Measurements from ENCODE around the gene STK17B. TPM values are rescaled to one million over a fixed set of nuclear protein-coding genes. Genes with fewer than 3 reads are reported as not detected.

Gene STK17B
- total and polyA plus RNA-seq, 2 of the 8 experiments (the other 6 are each of a cell fraction or from before 2014, with no cell fraction given) = 1.8 to 10.5 TPM

DNA sequence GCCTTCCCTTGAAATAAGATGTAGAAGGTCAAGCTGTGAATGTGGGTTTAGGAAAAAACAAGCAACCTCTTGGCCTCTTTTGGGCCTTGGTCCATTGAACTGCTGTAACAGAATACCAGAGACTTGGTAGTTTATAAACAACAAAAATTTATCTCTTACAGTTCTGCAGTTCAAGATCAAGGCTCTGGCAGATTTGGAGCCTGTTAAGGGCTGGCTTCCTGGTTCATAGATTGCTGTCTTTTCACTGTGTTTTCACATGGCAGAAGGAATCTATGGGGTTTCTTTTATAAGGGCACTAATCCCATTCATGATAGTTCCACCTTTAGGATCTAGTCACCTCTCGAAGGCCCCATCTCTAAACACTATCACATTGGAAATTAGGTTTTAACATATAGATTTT is 20.2 kb upstream of the STK17B start:
- Histone ChIP-seq H4K8ac (ENCODE audit: extremely low read depth, insufficient read depth, low read length) (no peak overlapping the region), H3K79me1 (ENCODE audit: low read depth, low read length) (no peaks in the 10 kb centered on the region), H2BK5ac (ENCODE audit: low read depth, low read length) (no peak overlapping the region), H3K27me3 (replicated peaks in 1 of 4; ENCODE audit: control insufficient read depth in 3 of 4, extremely low read depth in 1 of 4, insufficient read depth in 3 of 4, low read length in 3 of 4) (no peaks in the 10 kb centered on the region), H3K27ac (ENCODE audit: low read depth, low read length) (no peak overlapping the region), H2AK5ac (ENCODE audit: low read depth, low read length) (no peak overlapping the region), H3K14ac (ENCODE audit: insufficient read length) (no peak overlapping the region), H3K18ac (ENCODE audit: extremely low read depth, low read length) (no peak overlapping the region), H3K23me2 (ENCODE audit: low read depth, low read length) (no peaks in the 10 kb centered on the region), H3K4me2 (ENCODE audit: insufficient read depth in 1 of 2, low read depth in 2 of 2, low read length in 2 of 2) (no peak overlapping the region), H2BK15ac (ENCODE audit: low read length) (no peak overlapping the region), H3K23ac (ENCODE audit: insufficient read length) (no peak overlapping the region), H3K4me3 (ENCODE audit: extremely low read depth in 1 of 4, insufficient read depth in 2 of 4, low read depth in 3 of 4, low read length in 4 of 4) (no peak overlapping the region), H2AFZ (ENCODE audit: low read length) (no peak overlapping the region), H3K36me3 (ENCODE audit: control insufficient read depth in 2 of 4, insufficient read depth in 4 of 4, low read length in 3 of 4) (no peaks in the 10 kb centered on the region), H2BK12ac (ENCODE audit: low read depth, low read length) (no peak overlapping the region), H4K91ac (replicated peaks; ENCODE audit: insufficient read length, low read length) (no peak overlapping the region), H2BK120ac (replicated peaks; ENCODE audit: low read depth, low read length) (no peak overlapping the region), H4K5ac (ENCODE audit: insufficient read length, low read depth, low read length) (no peak overlapping the region), H2BK20ac (ENCODE audit: low read length) (no peak overlapping the region), H3K9me3 (ENCODE audit: insufficient read depth in 2 of 2, low read depth in 1 of 2, low read length in 1 of 2) (no peaks in the 10 kb centered on the region), H3K79me2 (ENCODE audit: control insufficient read depth in 1 of 2, insufficient read depth in 2 of 2, low read length in 2 of 2) (no peaks in the 10 kb centered on the region), H3K9ac (replicated peaks in 1 of 4; ENCODE audit: extremely low read depth in 1 of 4, low read depth in 3 of 4, low read length in 3 of 4) (no peak overlapping the region), H3K4me1 (replicated peaks in 1 of 4; ENCODE audit: control insufficient read depth in 3 of 4, insufficient read depth in 4 of 4, low read length in 3 of 4) (no peaks in the 10 kb centered on the region), H3K4ac (replicated peaks; ENCODE audit: insufficient read length, low read depth, low read length) (no peak overlapping the region), H3K56ac (replicated peaks; ENCODE audit: insufficient read length, low read depth, low read length) (no peak overlapping the region), H4K20me1 (replicated peaks in 1 of 2; ENCODE audit: control insufficient read depth in 1 of 2, insufficient read depth in 2 of 2, low read length in 2 of 2) (no peaks in the 10 kb centered on the region)
- 94% methylated on average over 1 of the region's 1 CpG; no CpG with 5 or more reads in 1 of the 2 experiments for WGBS, 2 experiments (ENCODE audit: extremely low coverage in 1 of 2, insufficient coverage in 1 of 2, insufficient read length in 1 of 2, insufficient replicate concordance in 2 of 2, low coverage in 1 of 2, low lambda C conversion rate in 2 of 2, missing lambda C conversion rate in 1 of 2)
- ChIA-PET POLR2A (ENCODE audit: partially characterized antibody) (no interaction called here), CTCF (ENCODE audit: partially characterized antibody) (no interaction called here)
- DNase-seq (ENCODE audit: low read depth in 1 of 2, low spot score in 2 of 2) (no peak), FAIRE-seq (no peak)
- no peak for TF ChIP-seq RBBP5 (IDR thresholded peaks at IDR 0.05; ENCODE audit: borderline replicate concordance, low read depth, low read length)
- no peak for TF ChIP-seq FOSL1 (IDR thresholded peaks at IDR 0.05; ENCODE audit: insufficient read depth, low read depth, low read length)
- TF ChIP-seq HDAC2 (IDR thresholded peaks at IDR 0.05; ENCODE audit: borderline replicate concordance in 1 of 2, low read depth in 2 of 2, low read length in 2 of 2) = no peak
- TF ChIP-seq KDM1A (IDR thresholded peaks at IDR 0.05; ENCODE audit: borderline replicate concordance, low read length) = no peak
- TF ChIP-seq ZNF274 (IDR thresholded peaks at IDR 0.05; ENCODE audit: borderline replicate concordance, extremely low read depth, low read length) = no peak
- TF ChIP-seq RNF2 (IDR thresholded peaks at IDR 0.05; ENCODE audit: borderline replicate concordance, low read depth, low read length, missing control alignments, poor library complexity, severe bottlenecking) = no peak
- TF ChIP-seq, protein P1, sequence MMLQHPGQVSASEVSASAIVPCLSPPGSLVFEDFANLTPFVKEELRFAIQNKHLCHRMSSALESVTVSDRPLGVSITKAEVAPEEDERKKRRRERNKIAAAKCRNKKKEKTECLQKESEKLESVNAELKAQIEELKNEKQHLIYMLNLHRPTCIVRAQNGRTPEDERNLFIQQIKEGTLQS (IDR thresholded peaks at IDR 0.05; ENCODE audit: insufficient read depth, low read depth, low read length) = no peak
- no peak for TF ChIP-seq TAF1 (IDR thresholded peaks at IDR 0.05; ENCODE audit: low read depth, low read length)
- no peak for TF ChIP-seq CEBPB (IDR thresholded peaks at IDR 0.05; ENCODE audit: low read depth, low read length)
- TF ChIP-seq RXRA (IDR thresholded peaks at IDR 0.05; ENCODE audit: insufficient read depth, low read depth, low read length) = no peak
- TF ChIP-seq NANOG (IDR thresholded peaks at IDR 0.05; ENCODE audit: insufficient read depth, low read depth, low read length, poor library complexity, severe bottlenecking) = no peak
- TF ChIP-seq BACH1 (IDR thresholded peaks at IDR 0.05; ENCODE audit: low read length) = no peak
- no peak for TF ChIP-seq TCF12 (IDR thresholded peaks at IDR 0.05; ENCODE audit: low read depth, low read length)
- TF ChIP-seq SIRT6 (IDR thresholded peaks at IDR 0.05; ENCODE audit: low read length) = no peak

Data from H1 (cell line).